GM18517 (cell line): ENCODE results near the gene RNF130.

Experiments
- ATAC-seq: cut with Tn5 transposase; IDR thresholded peaks from one replicate; pipeline ENCODE4 v1.9.1; 2021; ENCODE audit warnings: mild to moderate bottlenecking, moderate library complexity; ENCODE audit not compliant: unreplicated experiment

The RNF130 gene

DNA sequence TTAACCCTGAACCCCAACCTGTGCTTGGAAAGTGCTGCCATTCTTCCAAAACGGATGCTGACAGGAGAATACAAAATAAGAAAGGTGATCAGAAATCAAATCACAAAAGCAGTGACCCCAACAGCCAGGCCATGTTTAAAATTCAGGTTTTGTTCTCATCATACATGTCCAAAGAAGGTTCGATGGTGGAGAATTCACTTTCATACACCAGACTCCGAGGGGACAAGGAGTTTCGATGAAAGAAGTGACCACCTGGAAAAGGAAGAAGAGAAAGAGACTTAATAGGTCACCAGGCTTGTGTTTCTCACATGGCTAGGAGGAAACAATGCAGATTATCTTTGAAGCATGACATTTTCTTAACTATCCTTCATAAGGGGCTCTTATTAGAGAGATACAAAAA is 151.4 kb downstream of the RNF130 start:
- no peak for ATAC-seq

DNA sequence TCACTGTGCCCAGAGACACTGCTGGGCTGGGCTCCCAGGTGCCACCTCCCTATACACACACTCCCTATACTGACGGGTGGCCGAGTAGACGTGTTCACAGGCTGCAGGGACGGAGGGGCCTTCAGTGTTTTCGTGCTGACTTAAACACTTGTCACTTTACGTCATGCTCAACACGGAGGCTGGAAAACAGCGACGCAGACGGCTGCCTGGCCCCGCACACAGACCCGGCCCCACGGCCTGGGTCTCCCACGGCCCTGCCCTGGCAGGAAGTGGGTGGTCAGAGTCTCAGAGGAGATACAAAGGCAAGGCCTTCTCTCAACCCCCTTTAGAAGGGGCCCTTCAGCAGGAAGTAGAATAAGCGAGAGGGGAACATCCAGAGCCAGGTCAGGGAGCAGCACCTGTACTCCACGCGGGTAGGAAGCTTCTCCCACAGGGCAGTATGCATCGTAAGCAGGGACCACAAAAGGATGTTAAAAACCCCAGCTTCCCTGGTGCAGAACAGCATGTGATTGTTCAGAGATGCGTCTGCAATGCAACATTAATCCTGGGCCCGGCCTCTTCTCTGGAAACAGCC is 152.0 kb downstream of the RNF130 start:
- ATAC-seq: no peak

DNA sequence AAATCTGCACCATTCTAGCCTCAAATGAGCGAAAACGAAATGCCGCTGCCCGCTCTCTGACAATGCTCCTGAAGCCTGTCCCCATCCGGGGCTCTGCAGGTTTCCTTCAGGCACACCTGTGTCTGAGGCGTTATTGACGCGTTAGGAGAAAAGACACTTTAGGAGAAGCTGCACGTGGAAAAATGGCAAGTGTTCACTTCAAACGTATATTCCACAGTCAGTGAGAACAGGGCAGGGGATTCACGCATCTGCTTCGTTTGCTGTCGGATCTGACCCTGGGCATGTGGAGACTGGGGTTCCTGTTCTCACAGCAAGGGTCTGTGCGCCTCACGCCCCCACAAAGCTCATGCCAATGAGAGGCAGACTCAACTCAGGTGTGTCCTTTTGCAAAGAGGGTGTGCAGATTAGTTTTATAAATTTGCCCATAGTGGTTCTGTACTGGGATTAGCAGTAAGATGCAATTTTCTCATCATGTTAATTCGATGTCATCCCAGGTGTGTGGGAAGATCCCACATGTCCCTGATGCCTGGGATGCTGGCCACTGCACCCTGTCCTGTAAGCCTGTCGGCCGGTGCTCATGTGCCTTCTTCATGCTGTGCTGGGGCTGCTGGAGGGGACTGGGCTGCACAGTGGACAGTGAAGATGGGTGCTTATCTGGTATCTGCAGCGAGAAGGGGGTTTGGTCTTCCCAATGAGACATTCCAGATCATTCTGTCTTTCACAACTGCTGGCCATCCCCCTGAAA is 152.6 kb downstream of the RNF130 start:
- no peak for ATAC-seq

DNA sequence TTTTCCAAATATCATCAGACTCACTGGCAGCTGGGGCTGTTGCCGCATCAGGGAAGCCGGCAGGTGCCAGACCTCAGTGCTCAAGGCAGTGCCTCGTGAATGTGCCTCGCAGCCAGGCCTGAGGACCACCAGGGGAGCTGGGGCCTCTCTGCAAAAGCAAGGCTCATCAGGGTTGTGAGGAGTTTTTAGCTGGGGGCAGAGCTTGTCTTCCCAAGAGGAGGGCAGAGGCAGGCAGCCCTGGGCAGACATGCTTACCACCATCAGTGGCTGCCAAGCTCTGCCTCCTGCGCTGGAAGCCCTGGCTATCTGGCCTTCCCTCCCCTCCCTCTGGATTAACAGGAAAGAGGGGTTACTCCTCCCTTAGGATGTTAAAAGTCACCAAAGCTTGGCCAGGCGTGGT is 155.0 kb downstream of the RNF130 start:
- no peak for ATAC-seq

DNA sequence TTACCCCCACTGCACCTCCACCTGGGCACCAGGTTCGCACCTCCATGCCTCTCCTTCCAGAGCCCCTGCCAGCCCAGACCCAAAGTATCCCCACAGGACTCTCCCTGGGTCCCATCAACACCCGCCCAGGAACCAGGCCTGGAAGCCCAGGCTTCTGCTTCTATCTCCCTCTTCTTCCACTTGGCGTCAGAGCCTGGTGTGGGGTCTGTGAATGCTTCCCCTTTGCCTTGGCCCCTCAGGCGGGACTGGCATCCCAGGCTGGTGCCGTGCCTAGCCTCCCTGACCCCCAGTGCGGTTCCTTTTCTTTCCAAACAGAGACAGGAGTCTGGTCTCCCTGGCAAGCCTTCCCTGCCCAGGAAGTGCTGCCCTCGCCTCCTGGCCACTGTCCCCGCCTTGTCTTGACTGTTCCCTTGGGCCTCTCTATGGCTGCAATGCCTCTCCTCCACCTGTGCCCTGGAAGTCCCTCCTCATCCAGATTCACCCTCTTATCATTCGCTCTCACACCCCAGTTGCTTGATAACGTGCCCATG is 156.1 kb downstream of the RNF130 start:
- no peak for ATAC-seq

DNA sequence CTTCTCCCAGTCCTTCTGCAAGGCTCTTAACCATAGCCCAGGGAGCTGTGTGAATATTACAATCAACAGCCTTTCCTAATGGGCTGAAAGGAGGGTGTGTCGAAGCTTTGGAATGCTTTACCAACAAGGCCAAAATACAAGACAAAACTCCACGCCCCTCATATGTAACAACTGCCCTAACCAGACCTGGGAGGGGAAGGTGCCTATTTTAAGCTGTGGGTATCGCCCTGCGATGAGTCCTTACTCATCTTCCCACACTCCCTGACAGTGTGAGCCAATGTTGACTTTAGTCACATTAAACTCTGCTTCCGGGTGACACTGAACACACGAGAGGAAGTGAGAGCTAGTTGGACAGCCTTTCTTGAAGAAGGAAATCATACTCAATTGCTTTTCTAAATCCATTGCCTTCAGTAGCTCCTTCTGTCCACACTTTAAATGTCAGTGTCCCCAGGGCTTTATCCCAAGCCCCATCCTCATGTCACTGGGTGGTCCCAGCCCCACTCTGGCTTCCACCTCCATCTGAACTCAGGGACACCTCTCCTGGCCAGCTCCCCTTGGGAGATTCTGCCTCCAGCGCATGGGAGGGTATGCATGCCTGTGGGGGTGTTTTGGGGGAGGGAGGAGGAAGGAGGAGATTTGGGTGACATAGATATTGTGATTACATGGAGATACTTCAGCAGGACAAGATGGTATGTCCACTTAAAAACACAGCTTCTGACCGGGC is 157.4 kb downstream of the RNF130 start:
- no peak for ATAC-seq

DNA sequence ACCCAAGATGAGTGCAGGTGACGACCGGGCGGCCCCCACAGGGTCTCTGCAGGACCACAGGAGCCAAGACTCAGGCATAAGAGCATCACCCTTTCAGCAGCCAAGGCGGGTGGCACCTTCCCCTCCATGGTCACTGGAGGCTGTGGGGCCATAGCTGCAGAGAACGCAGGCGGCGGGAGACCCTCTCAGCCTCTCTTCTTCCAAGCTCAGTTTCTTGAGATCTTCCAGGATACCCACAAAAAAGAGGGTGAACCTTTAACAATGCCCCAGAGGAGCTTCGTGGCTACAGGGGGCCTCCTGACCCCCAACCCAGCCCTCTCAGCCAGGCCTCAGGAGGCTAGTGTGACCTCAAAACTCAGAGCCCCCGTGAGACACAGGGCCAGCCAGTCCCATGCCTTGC is 158.1 kb downstream of the RNF130 start:
- no peak for ATAC-seq

DNA sequence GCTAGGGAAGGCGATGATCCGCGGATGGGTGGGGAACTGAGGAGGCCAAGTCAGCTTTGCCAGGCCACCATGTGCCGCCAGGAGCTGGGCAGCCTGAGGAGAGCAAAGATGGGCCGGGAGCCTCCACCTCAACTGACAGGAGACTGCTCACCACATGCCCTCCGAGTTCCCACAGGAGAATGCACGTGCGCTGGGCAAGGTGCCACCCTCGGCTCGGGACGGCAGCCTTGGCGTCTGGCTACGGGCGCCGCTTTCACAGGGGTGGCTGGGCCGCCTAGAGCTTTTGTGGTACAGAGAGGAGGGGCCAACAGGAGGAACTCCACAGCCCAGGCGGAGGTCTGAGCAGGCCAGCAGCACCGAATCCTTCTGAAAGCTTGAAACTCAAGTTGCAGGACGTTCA is 158.6 kb downstream of the RNF130 start:
- no peak for ATAC-seq

DNA sequence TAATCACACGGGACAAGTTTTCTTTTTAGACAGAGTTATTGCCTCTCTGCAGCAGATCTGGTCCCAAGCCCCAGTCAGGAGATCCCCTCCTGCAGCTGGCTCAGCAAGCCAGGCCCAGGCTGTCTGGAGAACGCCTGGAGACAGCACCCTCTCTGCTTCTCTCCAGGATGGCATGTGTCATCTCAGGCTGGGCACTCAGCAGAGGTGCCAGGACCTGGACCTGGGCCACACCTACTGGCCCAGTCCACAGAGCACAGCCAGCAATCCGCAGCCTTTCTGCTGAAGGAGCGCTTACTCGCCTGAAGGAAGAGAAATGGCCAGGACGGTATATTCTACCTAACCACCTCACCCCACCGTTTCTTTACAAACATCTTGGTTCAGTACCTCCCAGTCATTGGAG is 159.2 kb downstream of the RNF130 start:
- no peak for ATAC-seq

DNA sequence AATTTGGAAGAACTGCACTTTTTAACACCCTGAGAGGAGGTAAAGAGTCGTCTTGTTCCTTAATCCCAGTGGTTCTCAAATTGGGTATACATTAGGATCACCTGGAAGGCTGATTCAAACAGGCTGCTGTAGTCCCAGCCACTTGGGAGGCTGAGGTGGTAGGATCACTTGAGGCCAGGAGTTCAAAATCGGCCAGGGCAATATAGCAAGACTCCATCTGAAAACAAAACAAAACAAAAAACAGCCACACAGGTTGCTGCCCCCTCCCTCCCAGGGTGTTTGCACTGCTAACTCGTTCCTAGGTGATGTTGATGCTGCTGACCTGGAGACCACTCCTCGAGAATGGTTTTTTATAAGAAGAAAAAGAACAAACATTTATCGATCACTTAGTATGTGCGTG is 162.3 kb downstream of the RNF130 start:
- no peak for ATAC-seq

DNA sequence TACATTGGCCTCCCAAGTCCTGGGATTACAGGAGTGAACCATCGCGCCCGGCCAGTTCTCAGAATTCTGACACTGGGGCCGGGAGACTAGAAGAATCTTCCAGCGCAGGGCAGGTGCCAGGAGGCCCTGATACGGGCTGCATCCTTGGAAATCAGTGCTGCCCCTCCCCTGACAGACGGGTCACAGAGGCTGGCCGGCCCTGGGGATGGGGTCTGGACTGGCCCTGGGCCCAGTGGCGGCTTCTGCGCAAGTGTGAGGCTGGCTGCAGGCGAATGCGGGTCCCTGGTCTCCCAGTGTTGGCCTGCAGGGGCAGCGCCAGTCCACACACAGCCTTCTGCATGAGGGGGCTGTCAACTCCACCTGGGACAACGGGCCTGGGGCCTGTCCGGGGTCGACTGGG is 163.0 kb downstream of the RNF130 start:
- ATAC-seq: no peak

DNA sequence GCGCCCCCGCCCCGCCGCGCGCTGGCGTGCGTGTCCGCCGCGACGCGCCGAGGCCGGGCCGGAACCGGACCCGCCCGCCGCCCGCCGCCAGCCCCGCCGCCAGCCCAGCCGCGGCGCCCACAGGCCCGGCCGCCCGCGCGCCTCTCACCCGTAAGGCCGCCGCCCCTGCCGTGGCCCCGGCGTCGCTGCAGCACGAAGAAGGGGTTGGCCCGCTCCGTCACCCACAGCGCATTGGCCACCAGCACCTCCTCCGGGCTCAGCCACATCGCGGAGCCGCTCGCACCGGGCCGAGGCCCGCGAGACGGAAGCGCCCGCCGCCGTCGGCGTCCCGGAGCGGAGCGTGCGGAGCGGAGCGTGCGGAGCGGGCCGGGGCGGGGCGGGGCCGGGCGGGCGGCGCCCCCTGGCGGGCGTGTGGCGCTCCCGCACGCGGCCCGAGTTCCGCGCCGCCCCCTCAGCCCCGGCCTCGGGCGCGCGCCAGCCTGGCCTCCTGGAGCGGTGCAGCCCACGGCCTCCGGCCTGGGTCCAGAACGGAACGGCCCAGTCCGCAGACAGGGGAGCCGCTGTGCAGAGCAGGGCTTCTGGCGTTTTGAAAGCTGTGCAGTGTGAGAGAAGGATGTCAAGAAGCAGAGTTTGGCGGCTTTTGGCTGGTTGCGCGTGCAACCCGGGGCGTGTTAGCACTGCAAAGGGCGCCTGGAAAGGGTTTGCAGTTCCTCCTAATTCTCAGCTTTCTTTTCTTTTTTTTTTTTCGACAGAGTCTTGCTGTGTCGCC is 163.8 kb downstream of the RNF130 start, which contains the start of gene TBC1D9B:
TBC1D9B (minus strand) TSS at position 342 of the 769 bp plus-strand sequence; CDS start at position 266, 76 bp downstream.
- peak; percentile 68 for ATAC-seq

DNA sequence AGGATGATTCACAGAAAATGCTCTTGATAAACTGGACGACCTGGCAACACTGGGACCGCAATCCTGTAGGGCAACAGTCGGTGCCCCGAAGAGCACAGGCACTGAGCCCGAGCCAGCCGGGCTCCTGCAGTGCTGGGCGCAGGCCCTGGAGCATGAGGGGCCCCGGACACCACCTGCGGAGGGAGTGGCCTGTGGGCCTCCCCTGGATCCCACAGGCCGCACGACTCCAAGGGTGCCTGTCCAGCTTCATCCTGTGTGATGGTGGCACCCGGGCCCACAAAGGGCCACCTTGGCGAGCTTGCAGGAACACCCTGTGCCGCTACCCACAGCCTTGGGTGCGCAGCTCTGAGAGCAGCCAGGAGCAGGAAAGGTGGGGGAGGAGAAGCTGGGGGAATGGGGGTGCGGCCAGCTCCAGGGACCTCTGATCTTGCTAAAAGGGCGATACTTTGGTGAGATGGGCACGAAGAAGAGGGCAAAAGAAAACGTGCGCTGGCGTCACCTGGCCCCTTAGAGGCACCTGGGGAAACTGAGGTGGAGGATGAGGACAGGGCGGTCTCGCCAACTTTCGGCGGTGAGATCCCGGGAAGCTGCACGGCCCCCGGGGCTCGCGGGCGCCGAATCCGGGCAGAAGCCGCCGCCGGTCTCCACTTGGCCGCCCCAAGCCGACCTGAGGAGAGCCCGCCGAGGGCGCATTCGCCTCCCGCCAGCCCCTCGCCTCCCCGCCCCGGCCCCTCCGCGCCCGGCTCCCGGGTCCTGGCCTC is 164.6 kb downstream of the RNF130 start:
- ATAC-seq: no peak

DNA sequence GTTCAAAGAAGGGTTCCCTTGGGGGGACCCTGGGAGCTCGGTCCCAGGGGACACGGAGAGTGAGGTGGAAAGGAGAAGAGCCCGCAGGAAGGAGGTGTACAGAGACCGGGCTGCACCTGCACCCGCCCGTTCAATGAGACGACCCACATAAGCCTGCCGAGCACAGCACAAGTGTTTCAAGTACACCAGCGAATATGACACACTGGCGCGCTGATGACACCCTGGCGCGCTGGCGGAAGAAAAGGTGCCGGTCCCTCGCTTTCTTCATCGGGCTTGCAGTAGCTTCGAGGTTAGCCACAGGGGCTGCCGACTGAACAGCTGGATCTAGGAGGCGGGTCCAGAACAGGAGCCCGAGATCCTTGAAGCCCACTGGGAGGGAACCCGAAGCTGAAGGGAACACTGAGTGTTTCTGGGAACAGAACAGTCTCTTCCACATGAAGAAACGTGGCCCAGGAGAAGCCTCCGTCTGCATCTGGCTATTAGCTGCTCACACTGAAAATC is 165.2 kb downstream of the RNF130 start:
- ATAC-seq: no peak

DNA sequence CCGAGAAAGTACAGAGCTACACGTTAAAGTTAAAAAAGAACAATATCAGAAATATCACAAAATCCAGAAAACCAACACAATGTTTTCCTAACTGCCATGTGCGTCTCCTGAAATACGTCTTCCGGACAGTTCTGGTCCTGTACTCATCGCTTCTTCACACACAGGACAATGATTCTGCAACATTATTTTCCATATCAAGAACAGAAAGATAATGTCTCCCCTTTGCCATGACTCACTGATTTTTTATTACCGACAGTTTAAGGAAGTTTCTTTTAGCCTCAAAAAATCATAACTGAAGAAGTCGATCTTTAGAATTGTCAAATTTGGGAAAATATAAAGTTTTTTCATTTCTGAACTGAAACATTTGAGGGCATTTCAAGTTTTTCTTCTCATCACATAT is 166.4 kb downstream of the RNF130 start:
- ATAC-seq: no peak
